Measurements from ENCODE around the gene LRRC2. TPM values are rescaled to one million over a fixed set of nuclear protein-coding genes. Genes with fewer than 3 reads are reported as not detected.

Gene LRRC2
- total and polyA plus RNA-seq, 12 donors: 0.09 to 4.7 (median 1.2) TPM; not detected in 1

- 86 to 92% (median 89%) methylated on average over 3 to 4 of the region's 4 CpGs for WGBS, 4 donors
- H3K9me3 ChIP-seq (replicated peaks in 1 of 3): no peaks in the 10 kb centered on the region
These were observed 95.3 kb downstream of the LRRC2 start for GRCh38 chr3:46470831-46471230.

DNA sequence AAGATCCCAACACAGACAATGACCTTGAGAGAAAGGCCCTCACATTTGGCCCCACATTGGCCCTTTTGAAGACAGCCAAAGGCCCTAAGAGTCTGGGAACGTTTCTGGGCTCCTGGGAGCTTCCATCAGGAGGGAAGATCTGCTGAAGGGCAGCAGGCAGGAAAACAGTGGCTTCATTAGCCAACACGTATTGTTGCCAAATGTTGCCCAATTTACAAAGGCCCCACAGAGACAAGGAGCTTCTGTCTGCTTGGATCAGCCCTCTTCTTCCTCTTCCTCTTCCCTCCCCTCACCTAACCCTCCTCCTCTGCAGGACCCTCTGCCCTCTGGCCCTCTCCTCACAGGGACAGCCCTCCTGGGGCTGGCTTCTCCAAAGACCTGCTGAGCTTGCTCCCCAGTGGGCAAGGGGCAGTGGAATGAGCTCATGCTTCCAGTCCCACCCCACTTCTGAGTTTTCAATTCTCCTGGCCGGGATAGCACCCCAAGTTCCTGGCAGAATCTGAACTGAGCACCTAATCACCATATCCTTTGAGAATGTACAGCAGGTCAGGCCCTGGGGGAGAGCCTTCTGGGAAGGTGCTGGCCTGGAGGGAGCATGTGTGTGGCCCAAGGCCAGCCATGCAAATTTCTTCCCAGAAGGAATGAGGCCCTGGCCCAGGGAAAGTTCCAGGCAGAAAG lies 96.3 kb downstream of the LRRC2 start:
- H3K36me3 ChIP-seq (replicated peaks in 1 of 2): no peaks in the 10 kb centered on the region
- H3K27ac ChIP-seq: no peak overlapping the region
- intact Hi-C loops (cut with DNase I): no loop called here
- H3K9me3 ChIP-seq (replicated peaks in 1 of 3): no peaks in the 10 kb centered on the region
- H3K27me3 ChIP-seq: peaks cover 8% of the 10 kb centered on the region
- no peak for DNase-seq
- no peak overlapping the region for H3K4me3 ChIP-seq
- 64 to 70% (median 66%) methylated on average over 3 of the region's 3 CpGs for WGBS, 4 donors
- no peaks in the 10 kb centered on the region for H3K4me1 ChIP-seq (replicated peaks in 1 of 2)
- TF ChIP-seq CTCF (IDR thresholded peaks at IDR 0.05) (no peak), POLR2A (IDR thresholded peaks at IDR 0.05) (no peak)

More at GRCh38 chr3:46470831-46471230, 95.3 kb downstream of the LRRC2 start:
- peak in 1 of 7 donors; percentile 5 for DNase-seq
- H3K36me3 ChIP-seq (replicated peaks in 1 of 2): no peaks in the 10 kb centered on the region
- intact Hi-C loops (cut with DNase I): no loop called here
- no peak overlapping the region for H3K27ac ChIP-seq
- no peak overlapping the region for H3K4me3 ChIP-seq
- H3K4me1 ChIP-seq (replicated peaks in 1 of 2): no peaks in the 10 kb centered on the region
- H3K27me3 ChIP-seq: peaks cover 5% of the 10 kb centered on the region
- no peak for TF ChIP-seq POLR2A (IDR thresholded peaks at IDR 0.05)
- TF ChIP-seq CTCF (IDR thresholded peaks at IDR 0.05): no peak

GRCh38 chr3:46468753-46469600 lies 97.1 kb downstream of the LRRC2 start:
- Histone ChIP-seq H3K4me3 (no peak overlapping the region), H3K27ac (no peak overlapping the region), H3K27me3 (peaks cover 14% of the 10 kb centered on the region), H3K4me1 (replicated peaks in 1 of 2) (no peaks in the 10 kb centered on the region), H3K36me3 (replicated peaks in 1 of 2) (no peaks in the 10 kb centered on the region), H3K9me3 (replicated peaks in 1 of 3) (no peaks in the 10 kb centered on the region)
- no peak for TF ChIP-seq CTCF (IDR thresholded peaks at IDR 0.05)
- no peak for TF ChIP-seq POLR2A (IDR thresholded peaks at IDR 0.05)
- 83 to 87% (median 85%) methylated on average over 6 of the region's 6 CpGs for WGBS, 4 donors
- DNase-seq: peak in 1 of 7 donors; percentile 23
- intact Hi-C loops (cut with DNase I): no loop called here

- Histone ChIP-seq H3K9me3 (replicated peaks in 1 of 3) (no peaks in the 10 kb centered on the region), H3K27ac (no peak overlapping the region)
- TF ChIP-seq CTCF (IDR thresholded peaks at IDR 0.05) (no peak), POLR2A (IDR thresholded peaks at IDR 0.05) (no peak)
These were observed 98.5 kb downstream of the LRRC2 start for GRCh38 chr3:46467562-46467961.

More at GRCh38 chr3:46467562-46467961, 98.5 kb downstream of the LRRC2 start:
- H3K27me3 ChIP-seq: peaks cover 9% of the 10 kb centered on the region
- intact Hi-C loops (cut with DNase I): no loop called here
- 85 to 93% (median 90%) methylated on average over 4 of the region's 4 CpGs for WGBS, 4 donors
- H3K36me3 ChIP-seq (replicated peaks in 1 of 2): no peaks in the 10 kb centered on the region
- no peak overlapping the region for H3K4me3 ChIP-seq
- H3K4me1 ChIP-seq (replicated peaks in 1 of 2): no peaks in the 10 kb centered on the region
- DNase-seq: no peak

All from adrenal gland (tissue), 12 donors.